Body of pancreas (tissue), 4 donors: ENCODE data around the gene RPL12. TPM values are rescaled to one million over a fixed set of nuclear protein-coding genes. Genes with fewer than 3 reads are reported as not detected.
A peak's percentile ranks its signal among the peaks of the same experiment; 100 is the strongest.

ENCODE experiments used
- ATAC-seq: fragments of 150-250 bp; one replicate; pipeline ENCODE4 v1.9.1; 2016
- DNase-seq, 4 donors: peaks; one replicate each; pipeline ENCODE4 v3.0.0-alpha.2; 2019
- H3K27ac ChIP-seq, 4 donors: fragments of 200-600 bp; sonication (generic); 1 replicate in 3 of 4; 2 replicates in 1 of 4; pipeline versions ENCODE4 v1.5.1 to v1.6.1; 2016 to 2019; ENCODE audit warnings: mild to moderate bottlenecking in 1 of 4, mixed read lengths in 1 of 4, moderate library complexity in 1 of 4
- H3K27me3 ChIP-seq, 2 donors: fragments of 200-600 bp; sonication (generic); one replicate each; pipeline ENCODE4 v1.6.0; 2016; ENCODE audit warnings: mild to moderate bottlenecking in 1 of 2
- H3K36me3 ChIP-seq, 2 donors: fragments of 200-600 bp; sonication (generic); replicated peaks in 1 of 2; 2 replicates each; pipeline ENCODE4 v1.5.1; 2016; ENCODE audit warnings: low read depth in 2 of 2; ENCODE audit not compliant: insufficient read depth in 1 of 2
- H3K4me1 ChIP-seq: fragments of 200-600 bp; sonication (generic); one replicate; pipeline ENCODE4 v1.6.0; 2016
- H3K4me3 ChIP-seq, 2 donors: fragments of 200-600 bp; sonication (generic); 1 replicate in 1 of 2; 2 replicates in 1 of 2; pipeline ENCODE4 v1.5.1; 2016 to 2019
- H3K9me3 ChIP-seq, 3 donors: fragments of 200-600 bp; sonication (generic); 1 replicate in 2 of 3; 2 replicates in 1 of 3; pipeline ENCODE4 v1.5.1; 2016
- POLR2A ChIP-seq, 3 donors: fragments of 450-650 bp; IDR thresholded peaks; one replicate each; pipeline ENCODE4 v1.6.1; 2016; ENCODE audit warnings: antibody characterized with exemption in 3 of 3, mild to moderate bottlenecking in 2 of 3
- WGBS, 2 donors: methylation state at CpG; one replicate each; pipeline ENCODE4 v1.1.5; 2017; 5-methylcytosine and 5-hydroxymethylcytosine counted together
- intact Hi-C: fragments of 100-400 bp; cut with DNase I; formaldehyde crosslinking; loops from one replicate; pipeline ENCODE4 v1.15.1; 2023
- total RNA-seq, 2 donors: library from RNA; depleted of rRNA; stranded (reverse); fragments of >200 nt; gene quantifications; one replicate each; pipeline ENCODE4 v1.1.0, GENCODE V29; 2016
- TF ChIP-seq, protein P1 (sequence below), 7 experiments: fragments of 450-650 bp in 4 of 7; fragments of 200-600 bp in 3 of 7; sonication (generic) in 3 of 7; IDR thresholded peaks; one replicate each; pipeline ENCODE4 v1.5.1; 2016 to 2019; ENCODE audit warnings: antibody characterized with exemption in 7 of 7

The RPL12 gene
- total RNA-seq, 2 donors from 2014 or later = 994 to 1,261 TPM

DNA sequence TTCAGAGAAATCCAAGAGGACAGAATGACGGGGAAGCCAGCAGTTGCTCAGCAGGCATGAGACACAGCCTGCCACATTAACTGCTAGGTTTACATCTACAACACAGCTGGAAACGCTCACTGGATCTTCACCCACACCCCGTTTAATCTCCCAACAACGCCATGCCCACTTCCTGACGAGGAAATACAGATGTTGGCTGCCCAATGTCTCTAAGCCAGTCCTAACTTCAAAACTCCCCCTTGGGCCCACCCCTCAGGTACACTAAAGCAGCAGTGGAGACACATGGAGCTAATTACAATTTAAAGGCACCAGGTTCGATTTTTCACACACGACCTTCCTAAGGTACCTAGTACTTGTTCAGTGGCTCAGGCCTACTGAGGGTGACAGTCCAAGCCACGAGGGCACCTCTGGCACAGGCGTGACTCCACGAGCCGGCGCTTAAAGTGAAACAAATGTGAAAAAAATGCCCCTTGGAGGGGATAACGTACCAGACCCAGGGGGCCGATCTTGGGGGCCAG lies 904 bp downstream of the RPL12 start:
- 2 to 3% methylated on average over 14 of the region's 14 CpGs for WGBS, 2 donors

DNA sequence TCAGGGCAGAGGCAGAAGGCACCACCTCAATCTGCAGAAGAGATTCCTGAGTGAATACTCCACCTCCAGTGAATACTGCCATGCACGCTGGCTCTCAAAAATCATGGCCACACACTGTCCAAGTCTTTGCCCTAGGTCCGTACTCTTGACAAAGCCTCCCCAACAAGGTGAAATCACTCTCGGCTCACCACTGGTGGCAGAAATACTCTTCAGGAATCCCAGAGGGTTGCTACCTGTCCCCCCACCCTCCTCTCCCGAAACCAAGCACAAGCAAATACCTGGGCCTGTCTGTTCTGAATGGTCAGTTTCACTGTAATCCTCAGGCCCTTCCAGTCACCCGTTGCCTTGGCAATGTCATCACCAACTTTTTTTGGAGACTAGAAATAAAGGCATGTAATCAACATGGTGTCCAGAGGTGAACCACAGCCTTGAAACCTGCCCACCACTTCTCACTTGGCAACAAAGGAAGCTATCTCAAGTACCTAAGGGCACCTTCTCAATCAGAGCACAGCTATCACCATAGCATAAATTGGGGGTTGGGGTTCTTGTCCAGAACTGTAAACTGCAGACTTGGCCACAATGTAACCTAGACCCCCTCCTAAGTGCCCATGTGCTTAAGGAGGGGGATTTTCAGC lies 1.8 kb downstream of the RPL12 start:
- Histone ChIP-seq H3K27ac (peak overlapping the region in 3 of 4 donors; percentile 77 to 90 (median 89)), H3K4me3 (peak overlapping the region in 1 of 2 donors; percentile 61), H3K36me3 (peaks cover 7 to 18% of the 10 kb centered on the region in 2 donors), H3K4me1 (peaks cover 46% of the 10 kb centered on the region), H3K27me3 (no peaks in the 10 kb centered on the region), H3K9me3 (no peaks in the 10 kb centered on the region)
- DNase-seq (no peak), ATAC-seq (no peak)
- TF ChIP-seq, protein P1, sequence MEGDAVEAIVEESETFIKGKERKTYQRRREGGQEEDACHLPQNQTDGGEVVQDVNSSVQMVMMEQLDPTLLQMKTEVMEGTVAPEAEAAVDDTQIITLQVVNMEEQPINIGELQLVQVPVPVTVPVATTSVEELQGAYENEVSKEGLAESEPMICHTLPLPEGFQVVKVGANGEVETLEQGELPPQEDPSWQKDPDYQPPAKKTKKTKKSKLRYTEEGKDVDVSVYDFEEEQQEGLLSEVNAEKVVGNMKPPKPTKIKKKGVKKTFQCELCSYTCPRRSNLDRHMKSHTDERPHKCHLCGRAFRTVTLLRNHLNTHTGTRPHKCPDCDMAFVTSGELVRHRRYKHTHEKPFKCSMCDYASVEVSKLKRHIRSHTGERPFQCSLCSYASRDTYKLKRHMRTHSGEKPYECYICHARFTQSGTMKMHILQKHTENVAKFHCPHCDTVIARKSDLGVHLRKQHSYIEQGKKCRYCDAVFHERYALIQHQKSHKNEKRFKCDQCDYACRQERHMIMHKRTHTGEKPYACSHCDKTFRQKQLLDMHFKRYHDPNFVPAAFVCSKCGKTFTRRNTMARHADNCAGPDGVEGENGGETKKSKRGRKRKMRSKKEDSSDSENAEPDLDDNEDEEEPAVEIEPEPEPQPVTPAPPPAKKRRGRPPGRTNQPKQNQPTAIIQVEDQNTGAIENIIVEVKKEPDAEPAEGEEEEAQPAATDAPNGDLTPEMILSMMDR (IDR thresholded peaks at IDR 0.05) = no peak
- TF ChIP-seq POLR2A (IDR thresholded peaks at IDR 0.05) = no peak
- intact Hi-C loops = no loop called here
- WGBS, 2 donors = 26 to 38% methylated on average over 5 of the region's 5 CpGs

More for the DNA sequence above, 904 bp downstream of the RPL12 start:
- peak; percentile 2 for ATAC-seq
- Histone ChIP-seq H3K4me3 (peak overlapping the region; percentile 49 to 61), H3K27me3 (no peaks in the 10 kb centered on the region), H3K4me1 (peaks cover 46% of the 10 kb centered on the region), H3K27ac (peak overlapping the region; percentile 77 to 90 (median 86)), H3K9me3 (no peaks in the 10 kb centered on the region), H3K36me3 (peaks cover 5 to 14% of the 10 kb centered on the region in 2 donors)
- intact Hi-C loops = no loop called here
- peak in 1 of 4 donors; percentile 39 for DNase-seq
- TF ChIP-seq, protein P1 (IDR thresholded peaks at IDR 0.05) = no peak
- no peak for TF ChIP-seq POLR2A (IDR thresholded peaks at IDR 0.05)

DNA sequence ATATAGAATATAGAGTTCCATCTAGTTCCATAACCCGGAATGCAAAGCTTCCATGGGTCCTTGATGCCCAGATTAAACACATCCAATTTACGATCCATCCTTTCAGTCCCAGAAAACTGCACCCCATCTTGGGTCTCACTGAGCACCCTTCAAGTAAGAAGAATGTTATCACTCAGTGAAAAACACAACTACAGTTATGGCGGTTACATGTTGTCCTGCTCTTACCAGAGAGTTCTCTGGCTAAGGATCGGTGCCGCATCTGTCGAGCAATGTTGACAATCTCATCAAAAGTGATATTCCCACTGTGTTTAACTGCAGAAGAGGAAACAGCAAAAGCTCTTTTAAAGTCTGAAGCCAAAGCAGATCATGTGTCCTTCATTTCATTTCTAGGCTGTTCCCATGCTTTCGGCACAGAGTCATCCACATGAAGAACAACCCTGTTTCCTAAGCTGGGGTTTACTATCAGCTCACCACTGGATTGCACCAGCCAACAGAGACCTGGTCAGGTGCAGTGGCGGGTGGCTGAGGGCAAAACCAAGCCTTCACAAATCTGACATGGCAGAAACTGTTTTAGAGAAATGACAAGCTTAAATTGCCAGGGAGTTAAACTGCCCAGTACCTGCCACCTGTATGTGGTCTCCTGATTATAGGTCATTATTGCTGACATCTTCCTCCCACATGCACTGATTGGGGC lies 2.9 kb downstream of the RPL12 start:
- ATAC-seq = no peak
- no peaks in the 10 kb centered on the region for H3K27me3 ChIP-seq
- no peak overlapping the region for H3K4me3 ChIP-seq
- H3K27ac ChIP-seq = peak overlapping the region in 3 of 4 donors; percentile 77 to 90 (median 89)
- no peak for DNase-seq
- peaks cover 46% of the 10 kb centered on the region for H3K4me1 ChIP-seq
- no peaks in the 10 kb centered on the region for H3K9me3 ChIP-seq
- TF ChIP-seq, protein P1 (IDR thresholded peaks at IDR 0.05) = no peak
- no peak for TF ChIP-seq POLR2A (IDR thresholded peaks at IDR 0.05)
- 81 to 88% methylated on average over 8 of the region's 8 CpGs for WGBS, 2 donors
- intact Hi-C loops = no loop called here
- H3K36me3 ChIP-seq = peaks cover 10 to 20% of the 10 kb centered on the region in 2 donors

DNA sequence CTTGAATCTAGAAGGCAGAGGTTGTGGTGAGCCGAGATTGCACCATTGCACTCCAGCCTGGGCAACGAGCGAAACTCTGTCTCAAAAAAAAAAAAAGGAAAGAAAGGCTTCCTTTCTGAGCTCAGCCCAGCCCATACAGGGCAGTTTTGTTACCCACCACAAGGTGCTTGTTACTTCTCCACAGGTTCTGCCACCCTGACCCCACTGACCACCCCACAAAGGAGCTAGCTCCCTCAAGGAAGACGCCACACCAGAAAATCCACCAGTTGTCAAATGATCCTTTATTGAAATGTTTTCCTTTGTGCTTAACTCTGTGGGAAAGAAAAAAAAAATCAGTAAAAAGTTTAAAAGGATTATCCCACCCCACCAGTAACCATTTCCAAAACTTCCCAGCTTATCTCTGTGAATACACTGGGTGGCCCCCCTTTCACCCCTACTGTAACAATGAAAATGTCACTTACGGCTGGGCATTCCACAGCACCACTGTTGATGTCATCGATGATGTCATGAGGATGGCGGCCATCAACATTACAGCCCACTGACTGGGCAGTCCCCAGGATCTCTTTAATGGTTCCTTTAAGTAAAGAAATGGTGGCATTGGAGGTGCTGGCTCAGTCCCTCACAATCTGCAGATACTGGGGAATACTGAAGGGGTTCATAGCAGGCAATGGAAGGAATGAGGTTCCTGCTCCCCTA lies 3.6 kb downstream of the RPL12 start:
- 79 to 93% methylated on average over 7 of the region's 7 CpGs for WGBS, 2 donors
- Histone ChIP-seq H3K9me3 (no peaks in the 10 kb centered on the region), H3K27ac (peak overlapping the region in 1 of 4 donors; percentile 7), H3K36me3 (peaks cover 10 to 22% of the 10 kb centered on the region in 2 donors), H3K4me3 (no peak overlapping the region), H3K4me1 (peaks cover 39% of the 10 kb centered on the region), H3K27me3 (no peaks in the 10 kb centered on the region)
- ATAC-seq (no peak), DNase-seq (no peak)
- intact Hi-C loops = no loop called here
- no peak for TF ChIP-seq POLR2A (IDR thresholded peaks at IDR 0.05)
- TF ChIP-seq, protein P1 (IDR thresholded peaks at IDR 0.05) = no peak
